ENCODE measurements around the gene APBA2.

Gene APBA2

DNA sequence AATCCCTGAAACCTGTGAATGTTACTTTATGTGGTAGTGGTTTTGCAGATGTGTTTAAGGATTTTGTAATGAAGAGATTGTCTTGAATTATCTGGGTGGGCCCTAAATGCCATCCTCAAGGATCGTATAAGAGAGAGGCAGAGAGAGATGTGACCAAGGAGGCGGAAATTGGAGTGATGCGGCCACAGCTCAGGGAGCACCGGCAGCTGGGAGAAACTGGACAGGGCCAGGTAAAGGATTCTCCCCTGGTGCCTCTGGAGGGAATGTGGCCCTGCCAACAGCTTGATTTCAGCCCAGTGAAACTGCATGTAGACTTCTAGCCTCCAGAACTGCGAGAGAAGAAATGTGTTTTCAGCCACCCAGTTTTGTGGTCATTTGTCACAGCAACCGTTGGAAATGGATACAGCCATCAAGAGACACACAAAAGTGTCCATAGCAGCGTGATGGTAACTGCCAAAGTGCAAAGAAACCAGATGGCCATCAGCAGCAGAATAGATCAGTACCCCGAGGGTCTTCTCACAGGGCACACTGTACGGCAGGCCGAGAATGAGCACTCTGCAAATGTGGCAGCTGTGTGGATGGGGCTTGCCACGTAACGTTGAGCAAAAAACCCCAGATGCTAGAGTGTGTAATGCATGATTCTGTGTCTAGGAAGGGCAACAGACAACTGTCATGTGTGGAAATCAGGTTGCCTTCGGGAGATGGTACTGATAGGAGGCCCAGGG lies 12.2 kb downstream of the APBA2 start:
- no peak for DNase-seq

GRCh38 chr15:28899061-28899738 lies 13.4 kb downstream of the APBA2 start:
- no peak for DNase-seq

DNA sequence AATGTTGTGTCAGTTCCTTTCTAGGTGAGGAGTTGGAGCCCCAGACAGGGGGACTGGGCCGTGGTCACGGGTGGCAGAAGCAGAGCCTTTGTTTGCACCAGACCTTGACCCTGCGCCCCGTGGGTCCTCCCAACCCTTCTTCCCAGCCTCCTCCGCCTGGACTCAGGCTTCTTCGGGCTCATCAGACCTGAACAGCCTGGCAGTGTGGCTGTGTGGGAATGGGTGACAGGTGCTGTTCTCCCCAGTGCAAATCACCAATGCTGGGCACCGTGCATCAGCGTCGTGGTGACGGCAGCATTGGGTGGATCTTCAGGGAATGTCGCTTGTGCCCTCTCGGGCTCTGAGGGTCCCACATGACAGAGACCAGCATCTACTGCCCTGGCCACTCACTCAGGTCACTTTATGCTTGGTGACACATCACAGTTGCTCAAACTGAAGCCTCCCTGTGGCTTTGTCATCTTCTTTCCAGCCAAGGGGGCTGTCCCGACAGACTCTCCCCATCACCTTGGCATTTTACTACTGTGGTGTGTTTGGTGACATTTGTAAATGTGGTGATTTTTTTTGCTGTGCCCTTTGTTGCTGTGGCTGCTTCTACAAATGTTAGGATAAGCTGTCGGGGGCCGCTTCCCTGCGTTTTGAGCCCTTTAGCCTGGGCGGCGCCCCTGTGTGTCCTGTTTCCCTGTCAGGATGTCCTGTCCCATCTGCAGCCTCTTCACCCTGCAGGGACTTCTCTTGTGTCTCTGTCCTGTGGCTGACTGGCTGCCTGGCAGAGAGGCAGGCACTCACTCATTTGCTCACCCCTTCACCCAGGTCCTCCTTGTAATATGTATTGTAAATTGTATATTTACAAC lies 14.5 kb downstream of the APBA2 start:
- no peak for DNase-seq

DNA sequence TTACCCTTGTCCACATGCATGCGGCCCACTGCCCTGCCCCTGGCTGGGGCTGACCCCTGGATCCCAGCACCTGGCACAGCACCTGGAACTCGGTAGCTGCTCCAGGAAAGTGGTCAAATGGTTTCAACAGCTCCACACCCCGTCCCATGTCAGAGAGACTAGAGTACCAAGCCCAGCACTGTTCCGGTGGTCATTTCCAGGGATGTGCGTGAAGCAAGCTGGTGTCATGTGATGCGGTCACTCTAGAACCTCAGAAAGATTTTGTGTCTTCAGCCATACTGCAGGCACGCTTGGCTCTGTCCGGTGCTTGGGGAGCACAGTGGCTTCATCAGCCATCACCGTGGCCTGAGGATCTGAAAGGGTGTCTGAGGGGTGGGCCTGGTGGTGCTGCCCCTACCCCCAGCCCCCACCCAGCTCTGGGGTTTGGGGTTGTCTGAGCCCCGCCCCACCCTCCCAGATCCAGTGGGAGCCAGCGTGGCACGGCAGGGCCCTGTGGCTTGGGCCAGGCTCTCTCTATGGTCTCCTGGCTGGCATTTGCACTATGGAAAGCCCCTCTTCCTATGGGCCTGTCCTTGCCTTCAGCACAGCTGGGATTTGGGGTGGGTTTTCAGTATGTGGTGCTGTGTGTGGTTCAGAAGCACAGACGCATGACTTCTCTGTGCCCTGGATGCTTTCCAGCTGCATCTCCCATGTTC lies 15.3 kb downstream of the APBA2 start:
- no peak for DNase-seq

- peak; percentile 53 for DNase-seq
These were observed 15.8 kb downstream of the APBA2 start for GRCh38 chr15:28901587-28901980.

GRCh38 chr15:28901987-28902745 lies 16.4 kb downstream of the APBA2 start:
- peak; percentile 29 for DNase-seq

- DNase-seq, result no peak
These were observed 17.1 kb downstream of the APBA2 start for GRCh38 chr15:28902856-28903255.

GRCh38 chr15:28903555-28903954 lies 17.8 kb downstream of the APBA2 start:
- DNase-seq, result no peak

GRCh38 chr15:28904003-28904402 lies 18.2 kb downstream of the APBA2 start:
- DNase-seq, result no peak

DNA sequence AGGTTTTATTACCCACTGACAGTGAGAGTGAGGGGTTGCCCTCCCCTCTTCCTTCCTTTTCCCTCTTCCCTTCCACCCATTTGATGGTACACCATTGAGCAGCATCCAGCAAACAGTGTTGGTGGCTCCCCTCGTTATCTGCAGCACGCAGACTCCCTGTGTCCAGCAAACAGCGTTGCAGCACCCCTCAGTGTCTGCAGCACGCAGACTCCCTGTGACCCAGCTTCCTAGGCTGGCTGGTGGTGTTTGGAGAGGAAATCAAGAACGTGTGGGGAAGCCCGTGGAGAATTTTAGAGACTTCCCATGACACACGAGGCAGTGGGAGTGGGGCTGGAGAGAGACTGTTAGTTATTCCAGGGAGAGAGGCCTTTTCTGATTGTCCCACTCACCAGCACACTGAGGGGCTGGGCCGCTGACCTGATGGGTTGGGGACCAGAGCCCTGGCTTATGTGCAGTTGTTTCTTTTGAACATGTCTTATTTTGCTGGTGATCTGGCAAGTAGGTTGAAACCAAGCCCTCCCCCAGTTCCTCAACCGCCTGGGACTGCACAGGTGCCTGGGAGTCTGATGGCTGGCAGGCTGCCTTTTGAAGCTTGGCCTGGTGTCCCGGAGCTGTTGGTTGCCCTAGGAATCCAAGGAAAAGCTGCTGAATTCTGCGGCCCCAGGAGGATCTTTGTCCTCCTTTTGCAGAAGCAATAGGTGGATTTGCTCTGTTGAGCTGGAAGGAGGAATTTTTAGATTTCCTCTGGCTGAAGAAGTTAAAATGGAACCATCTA lies 19.0 kb downstream of the APBA2 start:
- no peak for DNase-seq

DNA sequence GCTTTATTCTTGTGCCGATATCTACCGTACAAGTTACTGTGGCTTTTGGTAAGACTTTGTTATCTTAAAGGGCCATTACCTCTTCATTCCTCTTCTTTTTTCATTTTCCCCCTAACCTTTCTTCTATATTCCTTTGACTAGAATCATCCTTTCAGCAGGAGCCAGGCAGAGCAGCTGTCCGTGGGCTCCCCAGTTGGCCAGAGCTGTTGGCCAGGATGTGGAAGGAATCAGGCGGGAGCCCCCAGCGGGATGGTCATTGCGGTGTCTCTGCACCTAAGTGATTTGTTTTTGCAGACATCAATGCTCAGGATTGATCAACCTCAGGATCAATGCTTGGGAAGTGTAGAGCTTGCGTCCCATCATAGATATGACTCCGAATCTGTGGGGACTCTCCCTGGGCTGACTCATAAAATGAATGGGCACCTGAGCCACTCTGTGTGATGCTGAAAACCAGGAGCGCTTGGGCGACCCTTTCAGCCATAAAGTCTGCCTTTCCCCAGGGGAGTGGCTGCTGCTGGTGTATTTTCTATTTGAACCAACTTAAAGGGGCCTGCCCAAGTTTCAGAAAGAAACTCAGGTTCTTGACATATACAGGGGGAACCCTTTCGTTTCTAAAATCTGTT lies 21.7 kb downstream of the APBA2 start:
- DNase-seq, result no peak

DNA sequence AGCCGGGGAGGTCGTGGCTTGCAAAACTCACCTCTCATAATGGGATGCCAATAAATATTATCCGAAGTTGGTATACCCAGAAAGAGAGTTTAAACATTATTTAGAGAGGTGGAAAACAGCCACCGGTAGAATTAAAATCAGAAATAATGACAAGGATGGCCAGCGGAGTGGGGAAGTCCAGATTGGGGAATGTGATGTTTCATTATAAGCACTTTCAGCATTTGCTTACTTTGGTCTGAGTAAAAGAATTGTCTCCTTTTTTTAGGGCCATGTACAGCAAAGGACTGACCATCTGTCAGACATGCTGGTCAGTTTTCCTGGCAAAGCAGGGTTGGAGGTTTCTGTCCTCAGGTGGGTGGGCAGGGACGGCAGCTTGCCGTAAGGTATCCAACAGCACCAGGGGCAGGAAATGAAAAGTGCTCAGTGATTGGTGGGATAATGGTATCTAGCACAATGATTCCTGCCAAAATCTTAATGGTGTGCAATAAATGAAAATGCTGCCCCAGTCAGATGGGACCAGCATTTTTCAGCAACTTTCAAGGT lies 24.3 kb downstream of the APBA2 start:
- DNase-seq, result no peak

DNA sequence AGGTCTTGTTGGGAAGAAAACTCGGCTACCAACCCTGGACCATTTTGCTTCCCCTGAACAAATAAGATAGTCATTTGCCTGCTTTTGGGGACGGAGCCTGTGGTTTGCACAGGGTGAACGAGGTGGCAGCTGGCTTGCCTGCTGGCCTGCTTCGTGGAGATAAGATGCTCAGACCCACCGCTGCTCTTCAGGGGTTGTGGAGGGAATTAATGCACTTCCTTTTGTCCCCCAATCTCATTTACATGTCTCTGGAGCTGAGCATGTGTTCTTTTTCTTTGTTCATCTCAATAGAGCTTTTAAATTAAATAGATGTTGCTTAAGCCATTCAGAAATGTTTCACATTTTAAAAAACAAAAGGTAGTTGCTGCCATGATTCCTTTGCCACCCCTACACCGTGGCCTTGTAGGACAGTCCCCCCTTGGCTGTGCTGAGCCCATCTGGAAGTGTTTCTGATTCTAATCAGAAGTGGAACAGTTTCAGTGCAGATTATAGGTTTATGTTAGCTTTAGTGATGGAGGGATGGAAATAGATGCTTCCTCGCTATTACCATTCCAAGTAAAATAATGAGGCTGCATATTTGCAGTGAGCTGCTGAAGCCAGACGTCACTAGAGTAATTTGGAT lies 25.6 kb downstream of the APBA2 start:
- no peak for DNase-seq

GRCh38 chr15:28912422-28912821 lies 26.6 kb downstream of the APBA2 start:
- no peak for DNase-seq

DNA sequence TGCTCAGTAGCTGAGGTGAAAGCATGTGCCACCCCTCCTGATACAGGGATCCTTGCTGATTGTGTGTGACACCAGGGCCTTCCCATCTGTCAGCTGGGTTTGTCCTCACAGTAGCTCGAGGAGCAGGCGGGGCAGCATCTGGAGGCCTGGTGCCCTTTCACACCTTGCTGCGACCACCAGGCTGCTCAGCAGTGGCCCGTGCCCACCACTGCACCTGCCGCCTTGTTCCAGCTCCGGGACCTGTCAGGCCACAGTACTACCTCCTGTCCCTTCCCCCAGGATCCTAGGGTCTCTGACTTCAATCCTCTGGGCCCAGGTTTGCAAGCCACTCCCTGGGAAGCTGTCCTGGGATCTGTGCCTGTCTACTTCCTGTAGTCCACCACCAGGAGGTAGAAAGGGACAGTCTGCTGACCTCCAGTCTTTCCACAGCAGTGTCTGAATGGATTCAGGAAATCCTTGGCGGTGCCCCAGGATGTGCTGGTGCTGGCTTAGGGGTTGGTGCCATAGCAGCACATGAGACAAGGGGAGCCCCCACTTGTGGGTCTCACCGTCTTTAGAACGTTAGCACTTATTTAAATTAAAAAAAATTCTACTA lies 27.5 kb downstream of the APBA2 start:
- DNase-seq, result peak; percentile 18

- no peak for DNase-seq
These were observed 28.3 kb downstream of the APBA2 start for GRCh38 chr15:28914046-28914445.

DNA sequence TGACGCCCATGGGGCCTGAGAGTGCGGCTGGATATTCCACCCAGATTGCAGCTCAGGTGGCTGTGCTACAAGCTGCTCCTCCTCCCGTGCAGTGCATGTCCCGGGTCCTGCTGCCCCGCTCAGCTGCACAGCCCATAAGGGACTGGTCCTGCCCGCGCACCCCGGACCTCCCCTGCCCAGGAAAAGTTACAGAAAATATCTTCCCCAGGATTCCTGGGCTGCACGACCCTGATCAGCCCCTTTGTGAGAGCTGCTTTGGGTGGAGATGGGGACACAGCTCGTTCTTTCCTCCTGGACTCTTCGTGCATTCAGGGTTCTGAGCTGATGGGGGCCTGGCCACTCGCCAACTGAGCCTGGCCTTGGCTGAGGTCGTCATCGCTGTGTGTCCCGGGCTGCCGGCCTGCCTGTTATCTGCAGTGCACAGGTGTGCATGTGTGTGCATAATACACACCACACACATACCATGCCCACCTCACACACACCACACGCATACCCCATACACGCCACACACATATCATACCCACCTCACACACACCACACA lies 28.8 kb downstream of the APBA2 start:
- no peak for DNase-seq

GRCh38 chr15:28915041-28915810 lies 29.5 kb downstream of the APBA2 start:
- no peak for DNase-seq

GRCh38 chr15:28915935-28916334 lies 30.2 kb downstream of the APBA2 start:
- no peak for DNase-seq
